Measurements from ENCODE around the gene B3GNT3. TPM values are rescaled to one million over a fixed set of nuclear protein-coding genes. Genes with fewer than 3 reads are reported as not detected.

The B3GNT3 gene
- total and polyA plus RNA-seq, 12 donors = 0.03 to 0.39 TPM; not detected in 10

DNA sequence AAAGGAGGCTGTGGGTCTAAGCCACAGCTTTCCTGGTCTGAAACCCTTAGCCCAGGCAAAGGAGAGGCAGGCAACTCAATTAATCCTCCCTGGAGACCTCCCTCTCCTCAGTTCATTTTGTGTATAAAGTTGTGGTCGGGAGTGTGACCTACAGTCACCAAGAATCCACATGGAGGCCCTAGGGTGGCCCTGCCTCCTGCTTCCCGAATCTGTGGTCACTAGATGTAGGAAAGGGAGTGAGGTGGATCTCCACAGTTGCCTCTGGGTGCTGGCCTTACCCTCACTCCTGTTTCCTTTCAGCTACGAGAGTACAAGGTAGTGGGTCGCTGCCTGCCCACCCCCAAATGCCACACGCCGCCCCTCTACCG lies 66.0 kb downstream of the B3GNT3 start:
- peaks cover 0 to 36% of the 10 kb centered on the region in 2 donors for H3K36me3 ChIP-seq (replicated peaks in 1 of 2)
- H3K9me3 ChIP-seq (replicated peaks in 1 of 3) = no peaks in the 10 kb centered on the region
- WGBS, 4 donors = 23 to 48% (median 33%) methylated on average over 5 to 7 of the region's 7 CpGs; no CpG with 5 or more reads in 1 of the 4 donors
- DNase-seq = no peak
- intact Hi-C loops (cut with DNase I) = loop anchor here in 1 of 2 donors (5.0 kb wide), 1 partner anchor 71 kb away; the partner anchor contains the start of gene CCDC124
- no peaks in the 10 kb centered on the region for H3K27me3 ChIP-seq
- H3K27ac ChIP-seq = peak overlapping the region in 3 of 5 donors; percentile 31 to 91 (median 88)
- no peak for TF ChIP-seq POLR2A (IDR thresholded peaks at IDR 0.05)
- TF ChIP-seq, protein P1, sequence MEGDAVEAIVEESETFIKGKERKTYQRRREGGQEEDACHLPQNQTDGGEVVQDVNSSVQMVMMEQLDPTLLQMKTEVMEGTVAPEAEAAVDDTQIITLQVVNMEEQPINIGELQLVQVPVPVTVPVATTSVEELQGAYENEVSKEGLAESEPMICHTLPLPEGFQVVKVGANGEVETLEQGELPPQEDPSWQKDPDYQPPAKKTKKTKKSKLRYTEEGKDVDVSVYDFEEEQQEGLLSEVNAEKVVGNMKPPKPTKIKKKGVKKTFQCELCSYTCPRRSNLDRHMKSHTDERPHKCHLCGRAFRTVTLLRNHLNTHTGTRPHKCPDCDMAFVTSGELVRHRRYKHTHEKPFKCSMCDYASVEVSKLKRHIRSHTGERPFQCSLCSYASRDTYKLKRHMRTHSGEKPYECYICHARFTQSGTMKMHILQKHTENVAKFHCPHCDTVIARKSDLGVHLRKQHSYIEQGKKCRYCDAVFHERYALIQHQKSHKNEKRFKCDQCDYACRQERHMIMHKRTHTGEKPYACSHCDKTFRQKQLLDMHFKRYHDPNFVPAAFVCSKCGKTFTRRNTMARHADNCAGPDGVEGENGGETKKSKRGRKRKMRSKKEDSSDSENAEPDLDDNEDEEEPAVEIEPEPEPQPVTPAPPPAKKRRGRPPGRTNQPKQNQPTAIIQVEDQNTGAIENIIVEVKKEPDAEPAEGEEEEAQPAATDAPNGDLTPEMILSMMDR (IDR thresholded peaks at IDR 0.05) = no peak
- peak overlapping the region in 1 of 4 donors; percentile 76 for H3K4me3 ChIP-seq
- peaks cover 8 to 23% of the 10 kb centered on the region in 2 donors for H3K4me1 ChIP-seq (replicated peaks in 1 of 2)

DNA sequence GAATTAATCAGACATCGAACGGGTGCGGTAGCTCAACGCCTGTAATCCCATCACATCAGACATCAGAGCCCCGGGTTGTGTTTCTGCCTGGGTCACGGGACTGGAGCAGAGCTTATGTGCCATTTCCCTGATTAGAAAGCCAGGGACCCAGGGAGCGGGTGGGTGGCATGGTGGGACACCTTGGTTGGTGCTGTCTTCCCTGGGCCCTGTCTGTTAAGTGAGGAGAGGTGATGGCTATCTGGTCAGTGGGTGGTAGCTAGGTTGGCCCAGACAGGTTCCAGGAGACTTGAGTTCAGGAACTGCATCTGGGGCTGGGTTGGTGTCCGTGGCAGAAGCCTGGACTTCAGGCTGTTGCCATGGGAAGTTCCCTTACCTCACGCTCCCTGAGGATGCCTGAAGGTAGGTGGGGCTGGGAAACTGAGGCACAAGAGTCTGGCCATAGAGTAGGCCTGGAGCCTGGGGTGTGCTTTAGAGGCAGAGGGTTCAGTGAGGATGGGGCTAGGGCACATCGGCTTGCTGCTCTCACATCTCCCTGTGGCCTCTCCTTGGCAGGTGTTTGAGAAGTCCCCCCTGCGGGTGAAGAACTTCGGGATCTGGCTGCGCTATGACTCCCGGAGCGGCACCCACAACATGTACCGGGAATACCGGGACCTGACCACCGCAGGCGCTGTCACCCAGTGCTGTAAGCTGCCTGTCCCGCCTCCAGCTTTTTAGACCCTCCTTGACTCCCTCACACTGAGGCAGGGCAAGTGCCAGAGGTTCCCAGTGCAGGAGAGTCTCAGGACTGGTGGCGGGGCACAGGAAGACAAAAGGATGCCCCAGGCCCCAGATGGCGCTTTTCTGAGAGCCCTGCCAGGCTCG lies 66.8 kb downstream of the B3GNT3 start:
- Histone ChIP-seq H3K4me1 (replicated peaks in 1 of 2) (peaks cover 8 to 23% of the 10 kb centered on the region in 2 donors), H3K9me3 (replicated peaks in 1 of 3) (no peaks in the 10 kb centered on the region), H3K36me3 (replicated peaks in 1 of 2) (peaks cover 0 to 36% of the 10 kb centered on the region in 2 donors), H3K4me3 (peak overlapping the region in 1 of 4 donors; percentile 76), H3K27ac (peak overlapping the region in 2 of 5 donors; percentile 34 to 38), H3K27me3 (no peaks in the 10 kb centered on the region)
- no peak for DNase-seq
- intact Hi-C loops (cut with DNase I) = loop anchor here in 1 of 2 donors (5.0 kb wide), 1 partner anchor 71 kb away; the partner anchor contains the start of gene CCDC124
- TF ChIP-seq, protein P1 (IDR thresholded peaks at IDR 0.05) = no peak
- TF ChIP-seq POLR2A (IDR thresholded peaks at IDR 0.05) = no peak
- WGBS, 4 donors = 62 to 74% (median 69%) methylated on average over 12 to 23 of the region's 23 CpGs

DNA sequence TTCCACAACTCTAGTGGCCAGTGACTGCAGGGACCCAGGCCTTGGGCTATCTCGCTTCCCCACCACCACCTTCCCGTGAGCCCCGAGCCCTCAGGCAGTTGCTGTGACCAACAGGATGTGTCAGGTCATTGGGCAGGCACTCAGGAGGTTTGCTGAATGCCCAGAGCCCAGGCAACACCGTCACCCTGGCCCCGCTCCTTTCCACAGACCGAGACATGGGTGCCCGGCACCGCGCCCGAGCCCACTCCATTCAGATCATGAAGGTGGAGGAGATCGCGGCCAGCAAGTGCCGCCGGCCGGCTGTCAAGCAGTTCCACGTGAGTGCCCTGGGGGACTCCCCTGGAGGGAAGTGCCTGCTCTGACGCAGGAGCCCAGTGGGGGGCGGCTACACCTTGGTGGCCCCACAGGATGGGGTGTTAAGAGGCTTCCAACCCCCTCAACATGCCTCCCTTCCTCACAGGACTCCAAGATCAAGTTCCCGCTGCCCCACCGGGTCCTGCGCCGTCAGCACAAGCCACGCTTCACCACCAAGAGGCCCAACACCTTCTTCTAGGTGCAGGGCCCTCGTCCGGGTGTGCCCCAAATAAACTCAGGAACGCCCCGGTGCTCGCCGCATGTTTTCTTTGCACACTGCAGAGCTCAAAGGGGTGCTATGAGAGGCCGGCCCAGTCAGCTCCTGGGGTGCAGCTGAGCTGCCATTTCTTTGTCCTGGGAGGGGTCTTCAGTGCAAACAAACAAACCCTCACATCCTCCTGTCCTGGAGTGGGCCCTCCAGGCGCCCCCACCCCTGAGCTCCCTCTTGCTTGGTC lies 68.0 kb downstream of the B3GNT3 start:
- DNase-seq = no peak
- Histone ChIP-seq H3K36me3 (replicated peaks in 1 of 2) (peaks cover 0 to 36% of the 10 kb centered on the region in 2 donors), H3K27me3 (no peaks in the 10 kb centered on the region), H3K4me1 (replicated peaks in 1 of 2) (peaks cover 8 to 23% of the 10 kb centered on the region in 2 donors), H3K4me3 (no peak overlapping the region), H3K27ac (peak overlapping the region in 4 of 5 donors; percentile 17 to 85 (median 64)), H3K9me3 (replicated peaks in 1 of 3) (no peaks in the 10 kb centered on the region)
- TF ChIP-seq POLR2A (IDR thresholded peaks at IDR 0.05) = no peak
- TF ChIP-seq, protein P1 (IDR thresholded peaks at IDR 0.05) = no peak
- intact Hi-C loops (cut with DNase I) = loop anchor here in 1 of 2 donors (5.0 kb wide), 1 partner anchor 69 kb away; the partner anchor contains the start of gene CCDC124
- 78 to 86% (median 80%) methylated on average over 12 to 31 of the region's 31 CpGs for WGBS, 4 donors

Small RNA genes within 50 kb of the gene (small RNA-seq; reads per million reads assigned to genes)
- 0 reads per million in 2 donors for gene SNORA68

Other genes starting within 250 kb of the B3GNT3 start
- gene COLGALT1, start 239.5 kb upstream of the B3GNT3 start, total RNA-seq = 10 to 100 TPM; 23.5 to 79.1 (median 59.3) TPM
- gene COLGALT1, start 239.5 kb upstream of the B3GNT3 start, polyA plus RNA-seq = 10 to 100 TPM; 30.7 to 81.0 (median 39.8) TPM
- 1 to 10 TPM in 7 of 9 donors, under 1 TPM in 2; 0.57 to 5.3 (median 1.6) TPM for gene UNC13A, start 106.8 kb upstream of the B3GNT3 start, total RNA-seq
- 1 to 10 TPM; 1.5 to 9.7 (median 5.1) TPM for gene UNC13A, start 106.8 kb upstream of the B3GNT3 start, polyA plus RNA-seq
- 10 to 100 TPM in 8 of 9 donors, 1 to 10 TPM in 1; 7.7 to 97.2 (median 45.2) TPM for gene MAP1S, start 75.7 kb upstream of the B3GNT3 start, total RNA-seq
- 10 to 100 TPM in 2 of 3 donors, 1 to 10 TPM in 1; 6.6 to 66.1 (median 43.4) TPM for gene MAP1S, start 75.7 kb upstream of the B3GNT3 start, polyA plus RNA-seq
- 1 to 10 TPM in 8 of 9 donors, under 1 TPM in 1; 0.91 to 7.1 (median 3.3) TPM for gene FCHO1, start 43.7 kb upstream of the B3GNT3 start, total RNA-seq
- gene FCHO1, start 43.7 kb upstream of the B3GNT3 start, polyA plus RNA-seq = 1 to 10 TPM in 2 of 3 donors, under 1 TPM in 1; 0.98 to 6.2 (median 2.0) TPM
- under 1 TPM in 2 of 9 donors, not detected in 7; 0.17 to 0.29 TPM for gene INSL3, start 26.4 kb downstream of the B3GNT3 start, total RNA-seq
- under 1 TPM in 2 of 3 donors, not detected in 1; 0.27 to 0.40 TPM for gene INSL3, start 26.4 kb downstream of the B3GNT3 start, polyA plus RNA-seq
- 10 to 100 TPM in 3 of 9 donors, 1 to 10 TPM in 6; 1.8 to 15.5 (median 8.8) TPM for gene JAK3, start 52.8 kb downstream of the B3GNT3 start, total RNA-seq
- 10 to 100 TPM in 1 of 3 donors, 1 to 10 TPM in 2; 2.1 to 11.3 (median 6.9) TPM for gene JAK3, start 52.8 kb downstream of the B3GNT3 start, polyA plus RNA-seq
- gene RPL18A, start 64.8 kb downstream of the B3GNT3 start, total RNA-seq = 1,000 to 10,000 TPM in 8 of 9 donors, 100 to 1,000 TPM in 1; 952 to 2,121 (median 1,385) TPM
- 1,000 to 10,000 TPM in 2 of 3 donors, 100 to 1,000 TPM in 1; 345 to 1,991 (median 1,151) TPM for gene RPL18A, start 64.8 kb downstream of the B3GNT3 start, polyA plus RNA-seq
- gene SLC5A5, start 76.8 kb downstream of the B3GNT3 start, total RNA-seq = not detected
- under 1 TPM in 1 of 3 donors, not detected in 2; 0.03 TPM for gene SLC5A5, start 76.8 kb downstream of the B3GNT3 start, polyA plus RNA-seq
- 10 to 100 TPM; 25.8 to 70.0 (median 64.0) TPM for gene CCDC124, start 137.9 kb downstream of the B3GNT3 start, total RNA-seq
- gene CCDC124, start 137.9 kb downstream of the B3GNT3 start, polyA plus RNA-seq = 100 to 1,000 TPM in 2 of 3 donors, 10 to 100 TPM in 1; 11.3 to 143 (median 114) TPM
- 1 to 10 TPM in 1 of 9 donors, under 1 TPM in 7, not detected in 1; 0.22 to 2.5 (median 0.70) TPM for gene KCNN1, start 172.0 kb downstream of the B3GNT3 start, total RNA-seq
- under 1 TPM in 2 of 3 donors, not detected in 1; 0.16 to 0.47 TPM for gene KCNN1, start 172.0 kb downstream of the B3GNT3 start, polyA plus RNA-seq
- gene ARRDC2, start 213.0 kb downstream of the B3GNT3 start, total RNA-seq = 10 to 100 TPM in 7 of 9 donors, 1 to 10 TPM in 2; 2.5 to 27.4 (median 15.8) TPM
- gene ARRDC2, start 213.0 kb downstream of the B3GNT3 start, polyA plus RNA-seq = 10 to 100 TPM in 2 of 3 donors, 1 to 10 TPM in 1; 2.7 to 54.3 (median 20.8) TPM